ENCODE measurements around the gene GATC.

The GATC gene

GRCh38 chr12:120500581-120500980, 54.3 kb downstream of the GATC start:
- DNase-seq (ENCODE audit: extremely low spot score), result no peak
- TF ChIP-seq, protein P1, sequence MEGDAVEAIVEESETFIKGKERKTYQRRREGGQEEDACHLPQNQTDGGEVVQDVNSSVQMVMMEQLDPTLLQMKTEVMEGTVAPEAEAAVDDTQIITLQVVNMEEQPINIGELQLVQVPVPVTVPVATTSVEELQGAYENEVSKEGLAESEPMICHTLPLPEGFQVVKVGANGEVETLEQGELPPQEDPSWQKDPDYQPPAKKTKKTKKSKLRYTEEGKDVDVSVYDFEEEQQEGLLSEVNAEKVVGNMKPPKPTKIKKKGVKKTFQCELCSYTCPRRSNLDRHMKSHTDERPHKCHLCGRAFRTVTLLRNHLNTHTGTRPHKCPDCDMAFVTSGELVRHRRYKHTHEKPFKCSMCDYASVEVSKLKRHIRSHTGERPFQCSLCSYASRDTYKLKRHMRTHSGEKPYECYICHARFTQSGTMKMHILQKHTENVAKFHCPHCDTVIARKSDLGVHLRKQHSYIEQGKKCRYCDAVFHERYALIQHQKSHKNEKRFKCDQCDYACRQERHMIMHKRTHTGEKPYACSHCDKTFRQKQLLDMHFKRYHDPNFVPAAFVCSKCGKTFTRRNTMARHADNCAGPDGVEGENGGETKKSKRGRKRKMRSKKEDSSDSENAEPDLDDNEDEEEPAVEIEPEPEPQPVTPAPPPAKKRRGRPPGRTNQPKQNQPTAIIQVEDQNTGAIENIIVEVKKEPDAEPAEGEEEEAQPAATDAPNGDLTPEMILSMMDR (IDR thresholded peaks at IDR 0.05; ENCODE audit: control extremely low read depth, extremely low read depth, low read depth, missing control alignments), result no peak
- POLR2A ChIA-PET, result no interaction called here
- CTCF ChIA-PET, result interaction anchor here (1.0 to 1.7 kb wide), 5 partner anchors 9 to 36 kb away, joined by 3 to 5 read pairs (median 5); partner anchors contain the start of gene SRSF9

- ChIA-PET POLR2A (interaction anchor here (0.6 to 1.5 kb wide), 2 partner anchors 8 to 258 kb away, joined by 7 to 9 read pairs; no protein-coding TSS in a partner anchor), CTCF (interaction anchor here (1.2 to 1.4 kb wide), 3 partner anchors 9 to 78 kb away, joined by 3 to 5 read pairs (median 4); partner anchors contain the start of gene DYNLL1)
- TF ChIP-seq, protein P1 (IDR thresholded peaks at IDR 0.05; ENCODE audit: control extremely low read depth, extremely low read depth, low read depth, missing control alignments), result no peak
- DNase-seq (ENCODE audit: extremely low spot score), result no peak
Observed at GRCh38 chr12:120504587-120504986, 58.3 kb downstream of the GATC start.

GRCh38 chr12:120508537-120508936, 62.3 kb downstream of the GATC start:
- DNase-seq (ENCODE audit: extremely low spot score), result no peak
- POLR2A ChIA-PET, result interaction anchor here (0.6 to 2.6 kb wide), 2 partner anchors 12 to 27 kb away, joined by 3 to 10 read pairs; partner anchors contain the start of gene DYNLL1
- CTCF ChIA-PET, result interaction anchor here (1.4 kb wide), 1 partner anchor 8 kb away, joined by 5 read pairs; no protein-coding TSS in a partner anchor
- TF ChIP-seq, protein P1 (IDR thresholded peaks at IDR 0.05; ENCODE audit: control extremely low read depth, extremely low read depth, low read depth, missing control alignments), result no peak
